GM18870 (cell line): ENCODE measurements around the gene PHACTR1.
"Not testable (repeated sequence)": the region's sequence is repeated elsewhere in the genome, so short reads cannot be mapped to it uniquely, and the experiment has no call there.

Source experiments
- ATAC-seq: cut with Tn5 transposase; IDR thresholded peaks from one replicate; pipeline ENCODE4 v1.9.1; 2021; ENCODE audit warnings: moderate library complexity; ENCODE audit not compliant: unreplicated experiment

PHACTR1 gene

GRCh38 chr6:12716298-12716916, at the start of gene PHACTR1:
PHACTR1 (plus strand) TSS chr6:12716767.
- no peak for ATAC-seq

- no peak for ATAC-seq
Measured at GRCh38 chr6:12666886-12667285, 49.7 kb upstream of the PHACTR1 start.

GRCh38 chr6:12675931-12676330, 40.6 kb upstream of the PHACTR1 start:
- ATAC-seq: no peak

- ATAC-seq: no peak
Measured at GRCh38 chr6:12679341-12679740, 37.2 kb upstream of the PHACTR1 start.

- ATAC-seq: no peak
Measured at GRCh38 chr6:12693122-12693521, 23.4 kb upstream of the PHACTR1 start.

- no peak for ATAC-seq
Measured at GRCh38 chr6:12698298-12698697, 18.3 kb upstream of the PHACTR1 start.

- no peak for ATAC-seq
Measured at GRCh38 chr6:12704946-12705345, 11.6 kb upstream of the PHACTR1 start.

GRCh38 chr6:12709116-12709515, 7.5 kb upstream of the PHACTR1 start:
- no peak for ATAC-seq

- no peak for ATAC-seq
Measured at GRCh38 chr6:12709556-12710232, 6.9 kb upstream of the PHACTR1 start.

- no peak for ATAC-seq
Measured at GRCh38 chr6:12710921-12711320, 5.6 kb upstream of the PHACTR1 start.

- no peak for ATAC-seq
Measured at GRCh38 chr6:12714022-12714421, 2.5 kb upstream of the PHACTR1 start.

- no peak for ATAC-seq
Measured at GRCh38 chr6:12715437-12715836, 1.1 kb upstream of the PHACTR1 start.

- ATAC-seq: no peak
Measured at GRCh38 chr6:12717356-12717755, 789 bp downstream of the PHACTR1 start.

GRCh38 chr6:12718015-12718414, 1.4 kb downstream of the PHACTR1 start:
- no peak for ATAC-seq

- no peak for ATAC-seq
Measured at GRCh38 chr6:12719017-12719416, 2.5 kb downstream of the PHACTR1 start.

- ATAC-seq: no peak
Measured at GRCh38 chr6:12720310-12720709, 3.7 kb downstream of the PHACTR1 start.

- no peak for ATAC-seq
Measured at GRCh38 chr6:12725263-12725662, 8.7 kb downstream of the PHACTR1 start.

- ATAC-seq: no peak
Measured at GRCh38 chr6:12729467-12729866, 12.9 kb downstream of the PHACTR1 start.

GRCh38 chr6:12730809-12731208, 14.2 kb downstream of the PHACTR1 start:
- not testable (repeated sequence) for ATAC-seq

- no peak for ATAC-seq
Measured at GRCh38 chr6:12733876-12734275, 17.3 kb downstream of the PHACTR1 start.

- no peak for ATAC-seq
Measured at GRCh38 chr6:12735786-12736185, 19.2 kb downstream of the PHACTR1 start.

- ATAC-seq: no peak
Measured at GRCh38 chr6:12748411-12748810, 31.8 kb downstream of the PHACTR1 start.
